C1 segment of cervical spinal cord (tissue), 14 donors: ENCODE data around the gene NOL4L.

Source experiments
- DNase-seq, 14 donors: peaks; one replicate each; lab custom pipeline; 2025; lab: John Stamatoyannopoulos, UW

Gene NOL4L

GRCh38 chr20:32526125-32526524 is 59.0 kb downstream of the NOL4L start:
- DNase-seq, result no peak

- peak in 10 of 14 donors; percentile 20 to 94 (median 58) for DNase-seq
Measured at GRCh38 chr20:32524829-32525501, 60.2 kb downstream of the NOL4L start.

- DNase-seq, result no peak
Measured at GRCh38 chr20:32523613-32524213, 61.4 kb downstream of the NOL4L start.

- DNase-seq, result no peak
Measured at GRCh38 chr20:32522776-32523612, 62.1 kb downstream of the NOL4L start.

GRCh38 chr20:32522526-32522775 is 62.7 kb downstream of the NOL4L start:
- no peak for DNase-seq

GRCh38 chr20:32521780-32522525 is 63.2 kb downstream of the NOL4L start:
- peak in 11 of 14 donors; percentile 20 to 72 (median 41) for DNase-seq

GRCh38 chr20:32520927-32521203 is 64.3 kb downstream of the NOL4L start:
- no peak for DNase-seq

GRCh38 chr20:32519381-32519730 is 65.8 kb downstream of the NOL4L start:
- peak in 1 of 14 donors; percentile 78 for DNase-seq

GRCh38 chr20:32518593-32519380 is 66.3 kb downstream of the NOL4L start:
- DNase-seq, result no peak

- no peak for DNase-seq
Measured at GRCh38 chr20:32517914-32518592, 67.1 kb downstream of the NOL4L start.

GRCh38 chr20:32517518-32517873 is 67.6 kb downstream of the NOL4L start:
- peak in 1 of 14 donors; percentile 37 for DNase-seq

- peak in 4 of 14 donors; percentile 28 to 54 (median 50) for DNase-seq
Measured at GRCh38 chr20:32516583-32517517, 68.3 kb downstream of the NOL4L start.

- DNase-seq, result no peak
Measured at GRCh38 chr20:32515631-32516101, 69.5 kb downstream of the NOL4L start.

- DNase-seq, result no peak
Measured at GRCh38 chr20:32514760-32515159, 70.4 kb downstream of the NOL4L start.

- no peak for DNase-seq
Measured at GRCh38 chr20:32513031-32513866, 71.9 kb downstream of the NOL4L start.

GRCh38 chr20:32512047-32512385 is 73.1 kb downstream of the NOL4L start:
- no peak for DNase-seq

GRCh38 chr20:32511358-32512046 is 73.6 kb downstream of the NOL4L start:
- DNase-seq, result no peak

- DNase-seq, result no peak
Measured at GRCh38 chr20:32510601-32511357, 74.4 kb downstream of the NOL4L start.
